ENCODE data around the gene SLC15A3.

Gene SLC15A3

GRCh38 chr11:60927061-60927592 is 24.8 kb downstream of the SLC15A3 start:
- FAIRE-seq, result no peak

GRCh38 chr11:60926500-60926899 is 25.5 kb downstream of the SLC15A3 start:
- no peak for FAIRE-seq

- FAIRE-seq, result no peak
Observed at GRCh38 chr11:60925868-60926267, 26.1 kb downstream of the SLC15A3 start.

- FAIRE-seq, result no peak
Observed at GRCh38 chr11:60924906-60925853, 26.8 kb downstream of the SLC15A3 start.

GRCh38 chr11:60924110-60924905 is 27.7 kb downstream of the SLC15A3 start, which contains the start of gene TMEM132A:
Gene TMEM132A, plus strand, starts transcription at chr11:60924460. Its CDS starts 174 bp downstream, at chr11:60924634.
- no peak for FAIRE-seq

- FAIRE-seq, result no peak
Observed at GRCh38 chr11:60923800-60924109, 28.2 kb downstream of the SLC15A3 start.

GRCh38 chr11:60923326-60923725 is 28.6 kb downstream of the SLC15A3 start:
- FAIRE-seq, result no peak

- FAIRE-seq, result no peak
Observed at GRCh38 chr11:60922906-60923305, 29.1 kb downstream of the SLC15A3 start.

GRCh38 chr11:60921777-60922335 is 30.1 kb downstream of the SLC15A3 start:
- no peak for FAIRE-seq

GRCh38 chr11:60921259-60921658 is 30.7 kb downstream of the SLC15A3 start:
- no peak for FAIRE-seq

GRCh38 chr11:60919956-60920355 is 32.0 kb downstream of the SLC15A3 start:
- no peak for FAIRE-seq

GRCh38 chr11:60919320-60919719 is 32.7 kb downstream of the SLC15A3 start:
- no peak for FAIRE-seq

- FAIRE-seq, result no peak
Observed at GRCh38 chr11:60918939-60919265, 33.1 kb downstream of the SLC15A3 start.

- FAIRE-seq, result no peak
Observed at GRCh38 chr11:60918251-60918938, 33.6 kb downstream of the SLC15A3 start.

- FAIRE-seq, result no peak
Observed at GRCh38 chr11:60917267-60917666, 34.7 kb downstream of the SLC15A3 start.

GRCh38 chr11:60916669-60917206 is 35.2 kb downstream of the SLC15A3 start:
- FAIRE-seq, result no peak

GRCh38 chr11:60915248-60915914 is 36.6 kb downstream of the SLC15A3 start:
- FAIRE-seq, result no peak

- no peak for FAIRE-seq
Observed at GRCh38 chr11:60914633-60915247, 37.2 kb downstream of the SLC15A3 start.

GRCh38 chr11:60913793-60914632 is 38.0 kb downstream of the SLC15A3 start, which contains the start of gene TMEM109:
Gene TMEM109, plus strand, starts transcription at chr11:60914158. Its CDS starts 5,536 bp downstream, at chr11:60919694.
- no peak for FAIRE-seq

- FAIRE-seq, result no peak
Observed at GRCh38 chr11:60912851-60913528, 39.0 kb downstream of the SLC15A3 start.

All from TTC549 (cell line).